Amniotic epithelial cell (primary cell): Measurements from ENCODE around the gene GALNT16.

Experiments used
- DNase-seq: peaks from one replicate; pipeline ENCODE4 v3.0.0-alpha.2; 2010; ENCODE audit warnings: low read depth

GALNT16 gene

DNA sequence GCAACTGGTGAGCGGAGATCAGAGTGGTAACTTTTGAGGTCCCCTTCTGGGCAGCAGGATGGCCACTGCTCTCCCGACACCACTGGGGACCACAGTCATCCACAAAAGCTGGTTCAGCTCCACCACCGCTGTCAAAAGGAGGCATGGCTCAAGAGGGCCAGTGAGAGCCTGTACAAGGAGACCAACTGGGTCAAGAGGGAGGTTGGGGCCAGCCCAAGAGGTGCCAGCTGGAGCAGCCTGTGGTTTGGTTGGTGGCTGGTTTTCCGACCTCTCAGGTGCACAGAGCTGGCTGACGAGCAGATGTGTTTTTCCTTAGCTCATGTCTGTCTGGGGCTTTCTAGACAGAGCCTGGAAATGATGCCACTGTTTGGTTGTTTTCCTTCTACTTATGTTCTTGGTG lies 78.0 kb downstream of the GALNT16 start:
- DNase-seq = no peak

DNA sequence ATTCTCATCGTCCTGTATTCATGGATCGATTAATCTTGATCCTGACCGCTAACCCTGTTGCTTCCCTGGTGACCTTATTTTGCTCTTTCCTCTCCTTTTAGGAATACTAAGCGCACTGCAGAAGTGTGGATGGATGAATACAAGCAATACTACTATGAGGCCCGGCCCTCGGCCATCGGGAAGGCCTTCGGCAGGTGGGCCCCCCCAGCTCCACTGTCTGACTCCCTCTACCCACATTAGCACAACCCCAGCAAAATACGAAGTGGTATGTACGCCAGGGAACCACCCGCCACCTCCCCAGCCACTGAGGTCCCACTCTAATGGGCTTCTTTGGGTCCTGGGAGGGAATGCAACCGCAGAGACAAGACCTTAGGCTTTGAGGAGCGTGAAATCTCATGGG lies 79.5 kb downstream of the GALNT16 start:
- DNase-seq = no peak

DNA sequence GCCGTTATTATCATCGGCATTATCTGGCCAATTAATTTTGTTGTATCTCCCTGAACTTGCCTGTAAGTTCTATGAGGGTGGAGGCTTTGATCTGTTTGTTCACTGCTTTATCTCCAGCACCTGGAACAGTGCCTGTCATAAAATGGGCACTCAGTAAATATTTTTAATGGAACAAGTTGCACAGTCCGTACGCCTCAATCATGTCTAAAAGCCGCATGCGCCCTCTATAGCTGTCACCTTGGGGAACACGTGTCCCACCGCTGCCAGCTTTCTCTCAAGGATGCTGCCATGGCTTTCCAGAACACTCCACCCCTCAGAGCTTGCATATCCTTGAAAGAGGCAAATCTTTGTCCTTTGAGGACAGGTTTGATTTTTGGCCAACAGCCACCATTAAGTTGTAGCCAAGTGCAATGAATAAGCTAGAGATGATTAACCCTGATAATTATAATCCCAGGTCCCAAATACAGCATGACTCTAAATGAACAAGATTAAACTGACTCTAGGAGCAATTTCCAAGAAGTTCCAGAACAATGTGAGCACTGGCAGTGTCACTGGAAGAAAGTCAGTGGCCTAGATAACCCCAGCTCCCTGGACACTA lies 83.1 kb downstream of the GALNT16 start:
- no peak for DNase-seq

DNA sequence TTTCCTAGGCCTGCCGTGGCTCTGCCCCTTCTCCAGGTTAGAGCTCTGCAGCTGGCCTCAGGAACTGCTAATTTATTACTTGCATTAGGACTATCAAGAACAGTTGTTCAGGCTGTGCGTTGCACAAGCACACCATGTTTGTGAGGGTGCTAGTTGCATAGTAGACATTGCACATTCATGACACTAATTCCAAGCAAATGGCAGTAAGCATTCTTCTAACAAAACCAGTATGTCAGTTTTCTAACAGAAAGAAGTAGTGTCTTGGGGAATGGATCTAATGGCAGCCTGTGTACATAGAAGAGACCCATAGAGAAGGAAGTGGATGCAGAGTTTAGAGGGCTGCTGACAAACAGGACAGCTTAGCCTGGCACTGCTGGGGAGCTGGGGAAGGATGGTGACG lies 84.2 kb downstream of the GALNT16 start:
- no peak for DNase-seq

DNA sequence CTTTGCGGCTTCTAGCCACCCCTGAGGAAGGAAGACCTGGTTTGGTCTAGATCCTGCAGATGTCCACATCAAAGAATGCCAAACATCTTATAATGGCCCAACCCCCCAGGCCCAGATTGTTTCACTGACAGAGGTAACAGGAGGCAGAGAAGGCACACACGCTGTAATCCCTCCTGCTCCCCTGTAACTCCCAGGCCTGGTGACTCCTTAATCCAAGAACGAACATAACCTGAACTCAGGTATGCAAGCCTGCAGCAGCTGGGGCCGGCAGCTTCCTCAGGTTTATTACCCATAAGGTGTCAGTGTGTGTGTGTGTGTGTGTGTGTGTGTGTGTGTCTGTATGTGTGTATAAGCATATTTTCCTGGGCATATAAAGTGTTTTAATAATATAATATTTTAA lies 85.4 kb downstream of the GALNT16 start:
- DNase-seq = no peak

DNA sequence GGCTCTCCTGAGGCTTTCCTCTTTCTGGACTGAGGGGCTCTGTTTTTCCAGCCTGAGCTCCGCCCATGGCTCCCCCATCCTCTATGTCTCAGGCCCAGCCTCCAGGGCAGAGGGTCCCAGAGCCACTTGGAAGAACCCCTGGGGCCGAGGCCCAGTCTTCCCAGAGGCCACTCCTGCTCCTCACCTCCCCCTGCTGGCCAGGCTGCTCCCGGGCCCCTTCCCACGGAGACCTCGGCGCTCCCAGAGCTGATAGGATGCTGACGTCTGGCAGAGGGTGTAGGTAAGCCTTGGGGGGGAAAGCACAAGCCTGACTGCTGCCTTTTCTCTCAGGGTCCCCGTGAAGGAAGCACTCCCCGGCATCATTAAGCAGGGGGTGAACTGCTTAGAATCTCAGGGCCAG lies 86.8 kb downstream of the GALNT16 start:
- peak; percentile 4 for DNase-seq

DNA sequence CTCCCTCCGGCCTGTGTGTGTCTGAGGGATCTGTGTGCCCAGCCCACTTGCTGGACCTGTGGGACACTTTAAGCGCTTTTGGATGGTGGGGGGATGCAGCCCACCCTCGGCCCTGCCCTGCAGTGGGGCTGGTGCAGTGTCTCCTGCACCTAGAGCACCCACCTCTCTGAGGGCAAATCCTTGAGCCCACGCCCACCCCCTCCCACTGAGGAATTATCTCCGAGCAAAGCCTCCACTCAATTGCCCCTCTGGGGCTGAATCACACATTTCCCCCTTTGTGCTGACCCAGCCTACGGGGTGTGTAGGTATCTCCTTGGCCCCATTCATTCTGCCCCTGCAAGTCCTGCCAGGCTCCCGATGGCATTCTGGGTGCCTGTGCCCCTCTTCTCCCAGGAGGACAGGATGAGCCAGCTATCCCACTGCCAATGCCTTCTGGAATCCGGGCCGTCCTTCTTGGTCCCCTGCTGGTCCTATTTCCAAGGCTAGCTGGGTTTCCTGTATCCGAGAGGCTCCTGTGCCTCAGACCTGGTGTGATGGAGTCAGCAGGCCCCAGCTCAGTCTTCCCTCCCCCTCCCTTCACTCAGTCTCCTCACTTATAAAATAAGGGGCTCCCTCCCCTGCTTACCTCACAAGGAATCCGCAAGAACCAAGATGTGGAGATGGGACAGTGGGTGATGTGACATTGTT lies 89.3 kb downstream of the GALNT16 start:
- no peak for DNase-seq

DNA sequence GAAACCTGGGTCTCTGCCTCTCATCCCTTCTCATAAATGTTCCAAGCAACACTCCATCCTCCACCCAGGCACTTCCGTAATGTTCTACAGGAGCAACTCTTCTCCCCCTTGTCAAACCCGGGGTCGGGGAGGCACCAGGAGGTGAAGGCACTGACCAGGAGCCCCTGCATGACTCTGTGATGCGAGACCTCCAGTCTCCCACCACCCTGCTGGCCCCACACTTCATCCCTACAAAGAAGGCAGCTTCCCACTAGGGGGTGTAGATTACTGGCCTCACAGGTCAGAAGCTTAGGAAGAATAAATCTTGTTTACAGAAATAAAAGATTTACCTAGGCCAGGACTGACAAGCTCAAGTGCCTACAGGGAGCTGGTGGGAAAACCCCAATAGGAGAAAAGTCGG lies 90.9 kb downstream of the GALNT16 start:
- DNase-seq = no peak

DNA sequence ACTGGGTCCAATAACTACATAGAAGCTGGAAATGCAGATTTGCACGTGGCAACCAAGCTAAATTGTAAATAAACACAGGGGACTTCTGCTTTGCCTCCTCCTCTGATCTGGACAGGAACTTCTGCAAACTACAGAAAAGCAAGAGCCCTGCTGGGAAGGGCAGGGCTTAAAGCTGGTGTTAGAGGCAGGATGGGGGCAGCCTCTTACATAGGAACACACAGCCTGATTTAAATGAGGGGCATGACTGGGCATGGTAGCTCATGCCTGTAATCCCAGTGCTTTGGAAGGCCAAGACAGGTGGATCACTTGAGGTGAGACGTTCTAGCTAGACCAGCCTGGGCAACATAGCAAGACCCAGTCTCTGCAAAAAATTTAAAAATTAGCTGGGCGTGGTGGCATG lies 91.4 kb downstream of the GALNT16 start:
- DNase-seq = no peak

DNA sequence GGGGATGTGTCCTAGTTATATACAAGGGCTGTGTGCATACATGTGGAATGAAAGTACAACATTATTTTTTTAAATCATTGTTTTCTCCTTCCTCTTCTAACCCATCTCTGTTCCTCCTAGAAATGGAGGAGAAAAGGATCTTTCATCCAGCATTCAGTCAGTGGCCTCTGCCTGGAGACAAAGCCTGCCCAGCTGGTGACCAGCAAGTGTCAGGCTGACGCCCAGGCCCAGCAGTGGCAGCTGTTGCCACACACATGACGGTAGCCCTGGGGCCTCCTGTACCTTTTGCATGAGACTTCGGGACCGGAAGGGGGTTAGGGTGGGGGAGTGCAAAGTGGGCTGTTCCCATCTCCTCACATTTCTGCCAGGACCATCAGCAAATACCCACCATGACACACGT lies 92.0 kb downstream of the GALNT16 start:
- DNase-seq = no peak

DNA sequence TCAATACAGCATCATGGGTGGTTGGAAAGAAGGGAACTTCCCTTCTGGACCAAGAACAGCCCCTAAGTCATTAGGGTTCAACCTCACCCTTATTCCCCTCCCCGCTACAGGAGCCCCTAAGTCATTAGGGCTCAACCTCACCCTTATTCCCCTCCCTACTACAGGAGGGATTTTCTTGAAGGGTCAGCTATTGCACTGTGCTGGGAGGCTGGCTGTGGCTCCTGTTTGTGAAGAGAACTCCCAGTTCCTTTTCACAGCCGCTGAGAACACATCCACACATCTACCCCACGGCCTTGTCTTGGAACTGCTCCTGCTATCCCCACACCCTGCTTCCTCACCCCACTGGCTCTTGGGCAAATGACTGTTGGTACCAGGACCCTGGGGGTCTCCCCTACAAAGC lies 93.2 kb downstream of the GALNT16 start:
- no peak for DNase-seq

DNA sequence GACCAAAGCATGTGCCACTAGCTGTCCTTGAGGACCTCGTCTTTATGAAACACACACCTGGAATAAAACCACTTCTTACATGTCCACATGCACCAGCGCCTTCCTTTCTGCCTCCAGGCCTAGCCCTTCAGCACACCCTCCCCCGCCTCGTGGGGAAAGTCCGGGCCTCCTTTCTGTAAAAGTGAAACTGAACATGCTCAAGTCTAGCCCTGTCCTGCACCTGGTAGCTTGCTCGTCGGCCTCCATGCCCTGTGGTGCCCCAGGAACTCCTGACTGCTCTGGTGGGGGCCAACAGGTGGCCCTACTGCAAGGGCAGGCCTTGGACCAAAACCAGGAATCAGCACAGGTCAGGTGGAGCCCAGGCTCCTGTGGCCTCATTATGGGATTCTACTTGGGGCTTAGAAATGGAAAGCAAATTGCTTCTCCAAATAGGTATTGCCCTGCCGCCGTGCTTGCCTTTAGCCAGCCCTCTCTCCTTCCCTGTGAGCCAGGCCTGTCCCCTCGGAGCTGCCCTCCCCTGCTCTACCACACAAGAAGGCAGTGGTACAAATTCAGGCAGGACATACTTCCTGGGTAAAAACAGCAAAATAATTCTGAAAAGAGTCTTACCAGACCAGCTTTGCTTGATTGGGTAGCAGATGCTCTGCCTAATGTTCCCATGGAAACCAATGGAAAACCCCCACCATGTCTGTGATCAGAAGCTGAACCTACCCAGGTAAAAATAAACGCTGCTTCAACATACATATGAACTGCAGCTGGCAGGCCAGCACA lies 94.6 kb downstream of the GALNT16 start:
- no peak for DNase-seq

DNA sequence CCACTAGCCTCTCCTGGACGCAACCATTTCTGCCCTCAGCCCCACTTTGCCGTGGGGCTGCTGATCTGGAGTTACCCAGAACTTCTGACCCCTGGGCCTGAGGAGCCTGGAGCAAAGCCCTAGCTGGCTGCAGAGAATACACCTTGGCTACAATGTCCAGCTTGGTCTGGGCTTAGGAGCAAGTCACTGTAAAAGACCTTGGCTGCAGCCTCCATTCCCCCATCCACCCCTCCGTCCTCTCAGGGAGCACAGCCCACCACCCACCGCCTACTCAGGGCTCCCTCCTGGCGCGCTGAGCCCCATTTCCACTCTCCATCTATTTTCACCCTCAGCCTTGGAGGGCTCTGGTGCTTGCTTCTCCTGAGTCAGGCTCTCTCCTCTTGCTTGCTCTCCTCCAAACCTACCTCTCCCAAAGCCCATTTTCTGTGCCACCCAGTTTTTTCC lies 95.2 kb downstream of the GALNT16 start:
- DNase-seq = no peak

DNA sequence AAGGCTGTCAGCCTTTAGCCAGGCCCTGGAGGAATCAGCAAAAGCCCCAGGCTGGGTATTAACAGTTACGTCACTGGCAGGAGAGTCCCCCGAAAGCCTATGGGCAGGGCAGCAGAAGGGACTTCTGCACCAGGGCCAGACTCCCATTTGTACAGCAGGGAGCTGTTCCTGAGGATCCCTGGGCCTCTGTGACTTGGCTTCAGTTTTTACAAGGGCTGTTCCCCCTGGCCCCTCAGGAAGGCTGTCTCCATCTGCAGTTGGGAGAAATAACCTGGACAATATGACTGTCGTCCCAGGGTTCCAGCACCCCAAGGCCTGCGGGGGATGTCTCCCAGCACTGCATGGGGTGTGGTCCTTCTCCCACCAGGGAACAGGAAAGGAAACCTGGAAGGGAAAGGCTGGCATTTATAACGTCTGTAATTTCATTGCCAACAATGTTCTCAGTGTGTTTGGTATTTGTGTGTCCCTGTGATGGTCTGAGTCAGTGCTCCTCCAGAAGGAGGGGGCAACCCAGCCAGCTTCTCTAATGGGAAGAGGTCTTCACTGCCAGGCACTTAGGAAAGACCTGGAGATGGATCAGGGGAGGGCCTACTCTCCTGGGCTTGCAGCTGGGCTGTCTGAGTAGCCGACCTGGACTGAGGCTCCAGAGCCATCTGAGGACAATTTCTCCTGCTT lies 95.8 kb downstream of the GALNT16 start:
- DNase-seq = peak; percentile 36

DNA sequence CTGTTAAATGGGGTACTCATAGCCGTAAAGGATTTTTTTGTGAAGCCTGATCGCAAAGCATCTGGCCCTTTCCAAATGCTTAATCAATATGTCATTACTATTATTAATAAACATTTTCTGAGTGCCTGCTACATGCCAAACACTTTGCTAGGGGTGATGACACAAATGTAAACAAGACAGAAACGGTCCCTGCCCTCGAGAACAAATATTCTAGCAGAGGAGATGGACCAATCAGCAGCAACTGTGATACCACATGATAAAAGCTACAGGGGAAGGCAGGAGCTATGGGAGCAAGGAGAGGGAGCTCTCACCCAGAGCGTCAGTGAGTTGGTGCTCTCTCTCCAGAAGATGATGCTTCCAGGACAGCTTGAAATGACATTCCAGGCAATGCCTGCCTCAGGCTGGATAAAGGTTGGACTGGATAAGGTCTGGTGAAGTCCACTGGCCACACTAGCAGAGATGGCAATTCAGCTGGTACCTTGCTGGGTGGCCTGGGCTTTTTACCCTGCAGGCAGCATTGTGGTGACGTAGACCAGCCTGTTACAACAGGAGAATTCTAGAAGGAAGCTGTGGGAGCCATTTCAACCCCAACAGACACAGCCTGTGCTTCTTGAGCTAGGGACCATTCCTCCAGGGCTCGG lies 97.1 kb downstream of the GALNT16 start:
- no peak for DNase-seq

DNA sequence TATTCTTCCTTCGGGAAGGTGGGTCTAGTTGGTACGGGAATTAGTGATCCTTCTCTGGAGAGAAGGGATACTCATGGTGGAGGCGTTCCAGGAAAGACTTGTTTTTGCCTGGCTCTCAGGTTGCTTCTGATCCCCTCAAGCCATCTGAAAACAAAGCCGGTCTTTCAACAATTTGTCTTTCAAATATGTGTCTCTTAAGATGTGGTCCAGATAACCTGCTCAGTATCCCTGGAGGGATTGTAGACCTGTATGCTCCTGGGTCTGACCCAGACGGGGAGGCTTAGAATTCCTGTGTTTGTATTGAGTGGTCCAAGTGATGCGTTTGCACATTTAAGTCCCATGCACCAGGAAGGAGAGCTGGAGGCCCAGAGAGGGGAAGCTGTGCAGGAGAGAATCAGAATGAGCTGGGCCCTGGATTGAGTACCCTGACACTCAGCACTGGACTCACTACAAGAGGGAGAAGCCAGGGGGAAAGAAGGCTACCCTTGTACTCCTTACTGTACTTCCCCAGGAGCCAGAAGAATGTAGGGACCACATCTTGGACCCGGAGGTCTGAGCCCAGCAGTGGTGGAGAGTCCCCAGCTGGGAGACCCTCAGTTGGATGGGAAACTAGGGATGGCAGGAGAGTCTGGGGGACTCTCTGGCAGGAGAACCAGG lies 97.7 kb downstream of the GALNT16 start:
- DNase-seq = no peak

DNA sequence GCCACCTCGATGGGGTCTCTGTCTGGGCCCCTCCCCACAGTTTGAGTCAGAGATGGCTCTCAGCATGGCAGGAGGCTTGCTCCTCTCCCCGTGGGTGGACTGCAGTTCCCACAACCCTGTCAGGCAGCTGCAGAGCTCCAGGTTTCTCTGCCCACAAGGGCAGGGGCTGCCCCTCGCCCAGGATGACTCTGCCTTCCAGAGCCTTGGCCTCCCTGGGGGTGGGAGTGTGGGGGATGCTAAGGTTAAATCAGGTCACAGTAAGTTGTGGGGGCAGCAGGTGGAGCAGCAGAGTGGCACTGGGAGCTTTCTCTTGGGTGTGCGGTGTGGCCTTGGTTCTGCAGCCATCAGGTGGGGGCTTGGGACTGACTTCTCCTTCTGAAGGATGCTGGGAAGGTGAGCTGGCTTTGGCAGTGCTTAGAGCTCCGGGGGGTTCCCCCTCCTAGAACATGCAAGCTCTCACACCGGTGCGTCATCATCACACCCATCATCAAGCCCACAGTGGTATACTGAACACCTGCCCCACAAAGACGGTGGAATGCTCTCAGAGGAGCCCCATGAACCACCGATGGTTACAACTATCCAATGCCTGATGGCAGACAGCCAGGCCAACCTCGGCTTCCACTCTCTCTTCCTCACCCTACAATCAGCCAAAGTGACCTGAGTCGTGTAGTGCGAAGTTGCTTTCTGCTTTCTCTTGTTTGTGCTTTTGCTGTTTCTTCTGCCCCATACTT lies 98.4 kb downstream of the GALNT16 start:
- DNase-seq = no peak

DNA sequence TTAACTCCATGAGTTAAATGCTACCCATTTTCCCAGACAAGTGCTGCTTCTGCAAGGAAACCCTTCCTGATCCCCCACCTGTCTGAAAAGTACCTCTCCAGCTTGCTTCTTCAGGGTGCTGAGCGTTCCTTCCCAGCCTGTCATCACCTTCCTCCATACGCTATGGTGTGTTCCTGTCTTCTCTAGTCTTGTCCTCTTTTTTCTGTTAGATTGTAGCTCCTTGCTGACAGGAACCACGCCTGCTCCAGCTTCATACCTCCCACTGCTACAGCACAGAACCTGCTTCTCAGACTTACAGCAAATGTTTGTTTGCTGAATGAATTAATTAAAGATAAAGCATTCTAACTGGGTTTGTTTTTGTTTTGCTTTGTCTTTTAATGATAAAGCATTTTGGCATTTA lies 99.0 kb downstream of the GALNT16 start:
- no peak for DNase-seq

DNA sequence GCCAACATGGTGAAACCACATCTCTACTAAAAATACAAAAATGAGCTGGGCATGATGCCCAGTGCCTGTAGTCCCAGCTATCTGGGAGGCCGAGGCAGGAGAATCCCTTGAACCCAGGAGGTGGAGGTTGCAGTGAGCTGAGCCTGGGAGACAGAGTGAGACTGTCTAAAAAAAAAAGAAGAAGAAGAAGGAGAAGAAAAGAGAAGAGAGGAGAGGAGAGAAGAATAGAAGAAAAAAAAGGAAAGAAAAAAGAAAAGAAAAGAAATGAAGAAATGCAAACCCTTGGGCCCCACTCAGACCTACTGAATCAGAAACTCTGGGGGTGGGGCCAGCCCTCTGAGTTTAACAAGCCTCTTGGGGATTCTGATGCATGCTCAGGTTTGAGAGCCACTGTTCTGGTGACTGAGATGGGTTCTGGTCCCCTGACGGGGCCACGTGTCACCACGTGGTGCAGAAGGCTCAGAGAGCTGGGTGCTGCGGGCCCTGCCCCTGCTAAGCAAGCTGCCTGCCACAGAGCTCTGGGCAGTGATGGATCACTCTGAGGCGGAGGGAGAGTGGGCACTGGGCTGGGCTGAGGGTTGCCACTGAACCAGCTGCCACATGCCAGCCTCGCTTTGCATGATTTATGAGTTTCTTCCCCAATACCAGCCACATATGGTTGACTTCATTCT lies 100.6 kb downstream of the GALNT16 start:
- no peak for DNase-seq

DNA sequence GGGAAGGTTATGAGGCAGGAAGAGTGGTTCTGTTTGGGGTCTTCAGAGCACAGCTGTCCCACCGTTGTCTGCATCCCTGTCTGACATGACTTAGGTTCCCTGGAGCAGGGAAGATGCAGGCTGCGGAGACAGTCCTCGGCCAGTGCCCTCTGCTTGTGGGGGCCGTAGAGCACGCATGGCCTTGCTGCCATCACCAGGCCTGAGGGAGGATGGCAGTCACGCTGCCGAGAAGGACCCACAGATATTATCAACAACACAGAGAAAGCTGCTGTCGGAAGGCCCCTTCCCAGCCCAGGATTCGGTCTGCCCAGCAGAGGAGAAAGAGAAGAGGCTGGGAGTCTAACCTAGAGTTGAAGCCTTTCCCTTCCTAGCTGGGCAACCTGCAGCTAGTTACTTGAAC lies 103.1 kb downstream of the GALNT16 start:
- no peak for DNase-seq

DNA sequence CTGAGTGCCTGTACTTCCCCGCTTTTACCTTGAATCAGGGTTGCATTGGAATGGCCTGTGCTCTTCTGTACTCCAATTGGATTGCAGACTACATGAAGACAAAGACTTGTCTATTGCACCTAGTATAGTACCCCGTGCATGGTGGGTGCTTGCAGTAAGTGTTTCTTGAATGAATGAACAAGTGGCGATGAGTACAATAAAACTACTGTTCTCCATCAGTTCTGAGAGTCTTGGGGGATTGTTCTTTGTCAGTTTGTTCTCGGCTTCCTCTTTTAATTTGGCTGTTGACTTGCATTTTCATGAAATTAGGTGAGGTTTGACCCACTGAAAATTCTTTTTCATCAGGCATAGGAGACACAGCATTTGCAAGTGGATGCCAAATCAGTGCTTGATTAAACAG lies 104.0 kb downstream of the GALNT16 start:
- no peak for DNase-seq
